DMS53 (cell line): ENCODE results near the gene KRT6C.
"Not testable (repeated sequence)": the region's sequence is repeated elsewhere in the genome, so short reads cannot be mapped to it uniquely, and the experiment has no call there.

Experiments used
- DNase-seq: peaks from one replicate; lab custom pipeline; 2025; lab: John Stamatoyannopoulos, UW

The KRT6C gene

GRCh38 chr12:52473768-52474167 is at the start of gene KRT6C:
TSS of gene KRT6C (minus strand) at chr12:52473805. CDS start at chr12:52473737, 68 bp downstream.
- DNase-seq, result no peak

DNA sequence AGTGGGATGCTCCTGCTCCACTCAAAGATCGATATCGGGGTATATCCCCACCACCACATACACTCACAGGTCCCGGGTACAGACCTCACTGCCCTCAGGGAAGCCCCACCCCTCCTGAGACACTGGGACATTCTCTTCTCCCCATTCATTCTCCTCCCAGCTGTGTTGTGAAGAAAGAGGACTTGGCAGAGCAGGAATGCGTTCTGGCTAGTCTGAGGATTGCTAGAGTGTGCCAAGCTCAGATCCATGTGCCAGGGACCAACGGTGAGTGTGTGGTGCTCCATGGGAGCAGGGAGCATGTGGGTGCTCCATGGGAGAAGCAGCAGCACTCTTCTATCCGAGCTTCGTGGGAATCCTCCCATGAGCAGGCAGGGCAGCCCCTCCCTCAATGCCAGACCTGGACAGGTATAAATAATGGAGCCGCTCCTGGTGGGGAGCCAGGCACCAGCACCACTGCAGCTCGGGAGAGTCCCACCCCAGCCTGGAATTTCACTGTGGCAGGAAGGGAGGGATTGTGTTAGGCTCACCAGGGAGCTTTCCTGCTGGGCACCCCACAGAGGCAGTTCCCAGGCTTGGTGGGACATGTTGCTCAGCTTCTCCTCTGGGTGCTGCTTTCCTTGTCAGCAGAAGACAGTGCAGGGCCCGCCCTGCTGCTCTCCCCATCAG is 48.9 kb upstream of the KRT6C start:
- DNase-seq, result no peak

- DNase-seq, result no peak
Observed at GRCh38 chr12:52521568-52522266, 48.1 kb upstream of the KRT6C start.

DNA sequence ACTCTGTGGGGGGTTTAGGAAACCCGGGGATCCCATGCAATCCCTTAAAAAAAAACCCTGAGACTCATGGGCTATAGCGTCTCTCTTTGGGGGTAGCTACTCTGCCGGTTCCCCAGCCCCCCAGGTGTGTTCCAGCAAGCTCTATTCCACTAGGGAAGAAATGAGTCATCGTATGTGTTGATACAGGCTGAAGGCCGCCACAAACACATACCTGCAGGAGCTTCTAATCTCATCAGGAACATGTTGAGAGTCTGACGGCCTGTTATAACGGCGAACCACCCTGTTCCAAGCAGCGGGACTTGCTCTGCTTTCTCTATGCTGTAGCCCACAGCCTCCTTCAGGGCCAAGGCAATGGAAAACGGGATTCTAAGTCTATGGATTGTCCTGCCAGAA is 47.6 kb upstream of the KRT6C start:
- peak; percentile 16 for DNase-seq

DNA sequence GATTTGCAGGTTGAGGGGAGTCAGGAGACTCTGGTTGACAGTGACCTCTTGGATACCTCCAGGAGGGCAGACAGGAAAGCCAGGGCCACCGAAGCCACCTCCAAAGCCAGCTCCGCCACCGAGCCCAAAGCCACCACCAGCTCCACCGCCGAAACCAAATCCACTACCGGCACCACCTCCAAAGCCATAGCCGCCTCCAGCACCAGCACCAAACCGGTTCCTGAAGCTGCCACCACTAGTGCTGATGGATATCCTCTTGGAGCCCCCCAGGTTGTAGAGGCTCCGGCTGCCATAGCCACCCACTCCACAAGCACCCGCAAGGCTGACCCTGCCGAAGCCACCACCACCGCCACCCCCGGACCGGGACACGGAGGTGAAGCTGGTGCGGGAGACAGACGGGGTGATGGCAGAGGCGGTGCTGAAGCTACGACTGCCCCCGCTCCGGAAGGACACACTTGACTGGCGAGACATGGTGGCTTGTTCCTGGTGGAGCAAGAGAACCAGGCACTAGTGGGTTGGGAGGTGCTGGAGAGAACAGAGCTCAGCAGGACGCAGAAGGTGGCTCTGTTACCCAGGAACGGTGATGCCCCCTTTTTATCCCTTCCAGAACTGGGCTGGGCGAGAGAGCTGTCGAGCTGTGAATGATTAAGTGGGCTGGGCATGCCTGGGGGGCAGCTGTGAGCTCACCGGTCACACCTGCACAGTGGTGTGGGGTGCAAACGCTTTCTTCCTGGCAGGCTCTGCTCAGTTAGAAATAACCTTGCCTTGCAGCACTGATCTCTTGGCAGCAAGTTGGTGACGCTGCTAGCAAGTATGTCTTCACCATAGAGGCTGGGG is 46.4 kb upstream of the KRT6C start, which contains the start of gene KRT5:
TSS of gene KRT5 (minus strand) at position 569 of the 837 bp plus-strand sequence. CDS start at position 471, 98 bp downstream.
- no peak for DNase-seq

DNA sequence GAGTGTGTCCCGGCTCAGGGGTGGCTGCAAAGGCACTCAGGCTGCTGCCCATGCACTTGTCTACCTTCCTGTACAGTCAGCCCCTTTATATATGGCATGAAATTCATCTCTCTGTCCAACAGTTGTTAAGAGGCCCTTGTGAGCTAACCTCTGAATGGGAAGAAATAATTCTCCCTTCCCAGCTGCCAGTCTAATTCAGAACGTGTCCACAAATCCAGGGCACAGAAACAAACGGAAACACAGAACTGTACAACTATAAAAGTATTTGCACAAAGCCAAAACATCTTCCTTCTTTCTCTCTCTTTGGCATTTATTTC is 45.7 kb upstream of the KRT6C start:
- no peak for DNase-seq

DNA sequence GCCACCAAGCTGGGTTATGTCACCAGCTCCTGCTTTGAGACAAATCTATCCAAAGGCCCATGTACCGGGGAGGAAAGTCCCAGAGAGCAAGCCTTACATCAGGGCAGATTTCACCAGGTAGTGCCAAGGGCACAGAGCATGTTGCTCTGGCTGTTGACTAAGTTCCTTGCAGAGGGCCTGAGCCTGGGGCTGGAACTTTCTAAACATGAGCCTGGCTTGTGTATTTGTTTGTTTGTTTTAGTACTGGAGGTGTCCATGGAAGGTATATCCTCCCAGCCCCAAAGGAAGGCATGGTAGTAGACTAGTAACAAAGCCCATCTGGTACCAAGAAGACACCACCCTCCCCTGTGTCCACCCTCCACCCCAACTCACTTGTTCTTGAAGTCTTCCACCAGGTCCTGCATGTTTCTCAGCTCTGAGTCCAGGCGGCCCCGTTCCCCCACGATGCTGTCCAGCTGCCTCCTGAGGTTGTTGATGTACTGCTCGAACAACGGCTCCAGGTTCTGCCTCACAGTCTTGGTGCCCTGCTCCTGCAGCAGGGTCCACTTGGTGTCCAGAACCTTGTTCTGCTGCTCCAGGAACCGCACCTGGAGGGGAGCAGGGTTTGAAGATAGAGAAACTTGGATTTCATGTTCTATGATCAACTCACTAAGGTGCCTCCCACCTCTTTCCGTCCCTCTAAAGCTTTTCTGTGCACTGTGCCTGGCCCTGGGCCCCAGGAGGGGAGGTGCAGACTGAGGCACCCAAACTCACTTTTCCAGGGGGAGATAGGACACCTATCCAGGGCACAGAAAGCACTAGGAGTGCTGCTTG is 45.2 kb upstream of the KRT6C start:
- no peak for DNase-seq

- no peak for DNase-seq
Observed at GRCh38 chr12:52517888-52518287, 44.3 kb upstream of the KRT6C start.

DNA sequence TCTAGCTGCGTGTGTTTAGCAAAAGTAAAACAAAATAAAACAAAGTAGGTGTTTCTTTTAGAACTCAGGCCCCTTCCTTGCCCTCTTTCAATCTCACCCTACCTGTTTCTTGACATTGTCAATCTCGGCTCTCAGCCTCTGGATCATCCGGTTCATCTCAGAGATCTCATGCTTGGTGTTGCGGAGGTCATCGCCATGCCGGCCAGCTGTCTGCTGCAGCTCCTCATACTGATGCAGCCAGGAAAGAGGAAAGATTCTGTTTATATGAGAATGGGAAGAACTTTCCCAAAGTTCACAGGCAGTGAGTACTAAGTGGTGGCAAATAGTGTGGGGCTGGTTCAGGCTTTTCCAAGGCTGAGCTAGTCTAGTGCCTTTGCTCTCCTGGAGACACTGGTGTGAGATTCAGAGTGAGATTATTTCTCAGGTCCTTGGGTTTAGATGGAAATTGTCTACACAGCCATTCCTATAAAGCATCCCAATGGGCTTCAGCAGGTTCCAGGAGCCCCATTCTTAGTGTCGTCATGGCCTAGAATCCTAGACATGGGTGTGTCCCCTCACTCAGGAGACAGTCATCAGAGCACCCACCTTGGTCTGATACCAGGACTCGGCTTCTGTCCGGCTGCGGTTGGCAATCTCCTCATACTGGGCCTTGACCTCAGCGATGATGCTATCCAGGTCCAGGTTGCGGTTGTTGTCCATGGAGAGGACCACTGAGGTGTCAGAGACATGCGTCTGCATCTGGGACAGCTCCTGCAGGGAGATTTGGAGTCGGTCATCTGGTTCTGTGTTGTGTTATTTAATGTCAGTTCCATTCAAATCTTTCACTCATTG is 43.6 kb upstream of the KRT6C start:
- DNase-seq, result no peak

- no peak for DNase-seq
Observed at GRCh38 chr12:52515927-52516831, 42.6 kb upstream of the KRT6C start.

DNA sequence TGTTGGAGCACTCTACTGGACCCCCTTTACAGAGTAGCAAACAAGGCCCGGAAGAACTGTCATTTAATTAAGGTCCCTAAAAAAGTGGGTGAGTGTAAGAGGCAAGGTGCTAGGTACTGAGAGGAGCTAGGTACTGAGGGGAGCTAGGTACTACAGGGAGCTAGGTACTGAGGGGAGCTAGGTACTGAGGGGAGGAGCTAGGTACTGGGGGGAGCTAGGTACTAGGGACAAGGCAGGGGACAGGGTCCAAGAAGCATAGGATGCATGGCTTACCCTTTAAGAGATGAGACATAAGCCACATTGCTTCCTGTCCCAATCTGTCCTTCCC is 41.7 kb upstream of the KRT6C start:
- DNase-seq, result no peak

DNA sequence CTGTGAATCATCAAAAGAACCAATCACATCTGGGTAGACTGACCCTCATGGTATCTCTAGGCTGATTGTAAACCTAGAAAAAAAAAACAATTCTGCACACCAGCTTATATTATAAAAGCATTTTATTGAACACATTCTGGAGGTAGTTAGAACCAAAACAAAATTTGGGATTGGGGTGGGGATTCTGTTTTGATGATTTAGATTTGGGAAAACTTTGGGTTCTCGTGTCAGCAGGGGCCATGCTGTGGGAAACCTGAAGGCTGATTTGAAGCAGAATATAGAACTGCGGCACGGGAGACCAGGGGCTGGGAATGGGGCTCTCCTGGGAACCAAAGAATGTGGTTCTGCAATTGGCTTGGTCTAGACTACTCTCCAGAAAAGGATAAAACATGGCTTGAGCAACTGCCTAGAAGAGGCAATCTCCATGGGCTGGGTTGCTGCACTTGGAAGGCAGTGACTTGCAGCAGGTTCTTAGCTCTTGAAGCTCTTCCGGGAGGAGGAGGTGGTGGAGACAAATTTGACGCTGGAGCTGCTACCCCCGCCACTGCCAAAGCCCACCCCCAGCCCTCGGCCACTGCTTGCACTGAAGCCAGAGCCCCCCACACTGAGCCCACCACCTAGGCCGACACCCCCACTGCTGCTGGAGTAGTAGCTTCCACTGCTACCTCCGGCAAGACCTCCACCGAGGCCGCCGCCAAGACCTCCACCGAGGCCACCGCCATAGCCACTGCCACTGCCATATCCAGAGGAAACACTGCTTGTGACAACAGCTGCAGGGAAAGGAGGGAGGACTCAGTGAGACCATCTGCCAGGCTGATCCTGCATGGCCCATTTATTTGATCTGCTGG is 41.1 kb upstream of the KRT6C start:
- DNase-seq, result no peak

- no peak for DNase-seq
Observed at GRCh38 chr12:52513736-52514135, 40.1 kb upstream of the KRT6C start.

DNA sequence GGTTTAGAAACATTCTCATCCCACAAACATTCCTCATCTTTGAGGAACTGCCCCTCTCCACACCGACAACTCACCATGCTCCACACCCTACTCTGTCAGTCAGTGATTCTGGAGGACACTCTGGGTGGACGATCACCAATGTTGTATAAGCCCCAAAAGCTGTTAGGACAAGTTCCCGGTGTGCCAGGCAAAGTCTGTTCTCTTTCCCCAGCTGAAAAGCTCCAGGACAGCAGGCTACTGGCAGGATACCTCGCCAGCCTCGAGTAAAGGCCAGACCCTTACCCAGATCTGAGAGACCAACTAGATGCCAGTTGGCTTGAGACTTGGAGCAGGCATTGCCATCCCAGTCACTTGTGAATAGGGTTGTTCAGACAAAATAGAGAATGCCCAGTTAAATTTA is 34.6 kb upstream of the KRT6C start:
- no peak for DNase-seq

DNA sequence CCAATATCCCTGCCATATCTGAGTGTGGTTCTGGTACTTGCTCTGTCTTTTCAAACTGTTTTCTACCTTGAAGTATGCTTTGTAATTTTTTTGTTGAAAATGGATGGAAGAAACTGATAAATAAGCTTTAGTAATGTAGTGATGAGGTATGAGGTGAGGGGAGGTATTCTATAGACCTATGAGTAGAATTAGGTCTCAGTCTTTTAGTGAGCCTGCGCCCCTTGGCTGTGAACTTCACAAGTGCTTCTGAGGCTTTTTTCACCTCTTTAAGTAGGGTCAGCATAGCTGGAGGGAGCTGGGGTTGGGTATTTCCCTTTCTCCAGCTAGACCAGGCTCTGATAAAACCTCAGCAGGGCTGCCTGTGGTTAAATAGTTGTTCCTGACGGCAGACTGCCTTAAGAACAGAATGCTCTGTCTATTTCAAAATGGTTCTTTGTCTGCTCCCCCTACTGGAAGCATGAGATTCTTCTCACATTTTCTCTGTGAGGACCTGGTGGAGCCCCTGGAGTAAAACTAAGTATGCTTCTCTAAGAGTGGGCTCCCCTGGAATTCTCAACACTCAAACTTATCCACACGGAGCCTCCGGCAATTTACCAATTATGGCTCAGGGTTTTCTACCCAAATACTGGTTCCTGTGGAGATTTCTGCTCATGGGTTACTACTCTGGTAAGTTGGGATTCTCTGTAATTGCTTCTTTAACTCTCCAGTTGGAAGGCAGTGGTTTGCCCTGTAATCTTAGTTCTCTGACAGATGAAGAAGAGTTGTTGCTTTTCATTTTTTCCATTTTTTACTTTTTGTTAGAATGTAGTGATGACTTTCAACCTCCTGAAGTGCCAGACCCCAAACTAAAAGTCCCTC is 33.5 kb upstream of the KRT6C start:
- peak; percentile 43 for DNase-seq

DNA sequence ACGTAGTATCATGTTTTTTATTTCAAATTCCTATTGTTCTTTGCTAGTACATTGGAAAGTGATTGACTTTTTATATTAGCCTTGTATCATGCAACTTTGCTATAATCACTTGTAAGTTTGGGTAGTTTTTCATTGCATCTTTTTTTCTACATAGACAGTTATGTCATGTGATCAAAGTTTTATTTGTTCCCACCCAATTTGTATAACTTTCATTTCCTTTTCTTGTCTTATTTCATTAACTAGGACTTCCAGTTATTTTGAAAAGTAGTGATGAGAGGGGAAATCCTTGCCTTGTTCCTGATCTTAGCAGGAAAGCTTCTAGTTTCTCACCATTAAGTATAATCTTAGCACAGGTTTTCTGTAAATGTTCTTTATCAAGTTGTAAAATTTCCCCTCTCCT is 29.3 kb upstream of the KRT6C start:
- DNase-seq, result no peak

- no peak for DNase-seq
Observed at GRCh38 chr12:52501490-52501889, 27.9 kb upstream of the KRT6C start.

GRCh38 chr12:52500574-52500973 is 27.0 kb upstream of the KRT6C start:
- not testable (repeated sequence) for DNase-seq
